LNCaP clone FGC (cell line): ENCODE results near the gene PLEKHB2.

Experiments
- DNase-seq: peaks from one replicate; pipeline ENCODE4 v3.0.0-alpha.2; 2011; ENCODE audit warnings: low read depth
- H3K4me3 ChIP-seq: 2 replicates; pipeline ENCODE4 v1.5.1; 2011; ENCODE audit warnings: mild to moderate bottlenecking, low read depth, low read length, control low read depth
- CTCF ChIP-seq: IDR thresholded peaks from 2 replicates; pipeline ENCODE4 v1.5.1; 2012; ENCODE audit warnings: mild to moderate bottlenecking; ENCODE audit not compliant: control insufficient read depth, insufficient read depth; ENCODE audit errors: extremely low read depth

PLEKHB2 gene

DNA sequence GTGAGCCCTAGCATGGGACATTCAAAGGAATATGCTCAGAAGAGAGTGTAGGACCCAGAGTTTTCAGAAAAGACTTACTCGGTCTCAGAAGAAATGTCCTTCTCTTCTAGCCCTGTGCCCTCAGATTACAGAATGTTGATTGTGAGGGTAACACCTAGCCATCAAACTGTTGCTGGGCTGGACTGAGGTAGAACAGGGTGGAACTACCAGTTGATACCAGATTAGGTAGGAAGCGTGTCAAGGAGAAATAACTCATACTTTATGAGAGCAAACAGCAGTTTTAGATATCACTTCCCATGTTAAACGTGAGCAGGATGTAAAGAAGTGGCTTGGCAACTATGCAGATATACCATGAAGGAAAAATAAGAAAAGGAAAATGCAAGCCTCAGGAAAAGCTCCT lies 22.8 kb downstream of the PLEKHB2 start:
- no peak for DNase-seq
- H3K4me3 ChIP-seq, result no peak overlapping the region
- no peak for TF ChIP-seq CTCF

DNA sequence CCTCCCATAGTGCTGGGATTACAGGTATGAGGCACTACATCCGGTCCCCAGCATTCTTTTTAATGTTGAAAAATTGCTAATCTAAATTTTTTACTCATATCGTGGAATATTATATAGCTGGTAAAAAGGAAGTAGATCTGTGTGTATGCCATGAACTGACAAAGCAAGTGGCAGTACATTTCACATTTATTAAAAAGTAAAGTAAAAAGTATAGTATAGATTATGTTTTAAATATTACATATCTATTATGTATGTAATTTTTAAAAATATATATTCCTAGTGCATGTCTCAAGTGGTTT lies 25.1 kb downstream of the PLEKHB2 start:
- DNase-seq, result no peak
- no peak overlapping the region for H3K4me3 ChIP-seq
- no peak for TF ChIP-seq CTCF

DNA sequence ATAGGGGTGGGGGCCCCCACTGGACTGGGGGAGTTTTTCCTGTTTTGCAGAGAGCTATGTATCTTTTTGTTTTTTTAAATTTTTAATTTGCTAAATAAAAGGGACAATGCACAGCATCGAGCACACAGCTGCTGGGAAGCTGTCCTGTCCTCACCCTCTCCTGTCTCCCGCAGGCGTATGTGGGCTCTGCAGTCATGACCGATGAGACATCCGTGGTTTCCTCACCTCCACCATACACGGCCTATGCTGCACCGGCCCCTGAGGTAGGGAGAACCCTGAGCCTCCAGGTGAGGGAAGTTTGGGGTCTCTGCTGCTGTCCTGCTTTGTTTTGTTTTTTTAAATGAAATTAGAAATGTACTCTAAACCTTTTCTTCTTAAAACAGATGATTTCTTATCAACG lies 27.6 kb downstream of the PLEKHB2 start:
- no peak overlapping the region for H3K4me3 ChIP-seq
- no peak for TF ChIP-seq CTCF
- DNase-seq, result no peak

DNA sequence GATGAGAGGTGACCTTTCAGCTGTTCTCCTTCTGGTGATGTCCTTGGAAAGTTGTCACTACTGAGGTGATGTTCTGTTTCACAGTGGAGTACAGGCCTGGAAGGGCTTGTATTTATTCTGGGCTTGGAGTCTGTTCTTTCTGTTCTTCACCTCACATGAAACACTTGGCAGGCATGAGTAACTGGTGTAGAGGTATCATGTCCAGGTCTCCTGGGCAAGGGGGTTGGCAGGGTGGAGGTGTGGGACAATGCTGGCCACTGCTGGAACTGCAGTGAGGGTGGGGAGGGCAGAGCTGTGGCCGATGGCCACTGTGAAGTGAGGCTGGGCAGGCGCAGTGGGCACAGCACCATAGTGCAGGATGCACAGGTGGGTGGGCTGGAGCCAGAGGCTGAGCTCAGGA lies 35.4 kb downstream of the PLEKHB2 start:
- no peak for TF ChIP-seq CTCF
- DNase-seq, result no peak
- H3K4me3 ChIP-seq, result no peak overlapping the region

DNA sequence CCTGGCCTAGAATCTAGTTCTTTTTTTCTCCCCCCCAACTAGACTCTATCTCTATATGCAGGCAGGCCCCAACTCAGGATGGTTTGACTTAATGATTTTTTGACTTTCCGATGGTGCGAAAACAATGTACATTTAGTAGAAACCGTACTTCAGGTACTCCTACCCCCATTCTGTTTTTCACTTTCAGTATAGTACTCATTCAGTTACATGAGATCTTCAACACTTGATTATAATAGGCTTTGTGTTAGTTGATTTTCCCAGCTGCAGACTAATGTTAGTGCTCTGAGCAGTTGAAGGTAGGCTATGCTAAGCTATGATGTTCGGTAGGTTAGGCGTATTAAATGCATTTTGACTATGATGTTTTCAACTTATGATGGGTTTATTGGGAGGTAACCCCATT lies 37.7 kb downstream of the PLEKHB2 start:
- H3K4me3 ChIP-seq, result no peak overlapping the region
- TF ChIP-seq CTCF, result no peak
- DNase-seq, result no peak

DNA sequence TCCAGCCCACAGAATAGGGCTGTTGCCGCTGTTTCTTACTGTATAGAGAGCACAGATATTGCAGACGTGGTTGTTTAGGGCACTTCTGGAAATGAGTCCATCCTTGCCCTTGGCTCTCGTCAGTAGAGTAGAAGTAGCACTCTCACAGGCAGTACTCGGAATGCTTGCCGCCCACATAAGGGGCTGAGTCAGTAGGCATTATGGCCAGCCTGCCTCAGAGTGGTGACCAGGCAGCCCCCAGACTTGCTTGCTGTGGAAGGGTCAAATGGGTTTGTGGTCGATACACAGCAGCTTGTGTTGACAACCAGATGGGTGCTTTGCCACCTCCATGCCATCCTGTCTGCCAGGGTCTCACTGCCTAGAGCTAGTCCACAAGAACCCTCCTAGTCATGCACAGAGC lies 38.7 kb downstream of the PLEKHB2 start:
- no peak overlapping the region for H3K4me3 ChIP-seq
- TF ChIP-seq CTCF, result no peak
- no peak for DNase-seq

DNA sequence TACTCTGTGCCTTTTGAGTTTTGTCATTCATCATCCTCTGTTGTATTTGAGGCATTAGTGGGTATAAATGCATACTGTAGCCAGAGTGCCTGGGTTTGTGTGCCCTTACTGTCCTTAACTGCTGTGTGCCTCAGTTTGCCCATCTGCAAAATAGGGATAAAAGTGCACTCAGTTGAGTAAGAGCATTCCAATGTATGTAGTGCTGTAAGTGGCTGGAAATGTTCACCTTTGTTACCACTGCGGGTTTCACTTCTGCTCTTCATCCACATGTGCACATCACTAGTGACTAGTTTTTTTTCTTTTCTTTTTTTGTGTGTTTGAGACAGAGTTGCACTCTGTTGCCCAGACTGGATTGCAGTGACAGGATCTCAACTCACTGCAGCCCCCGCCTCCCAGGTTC lies 39.9 kb downstream of the PLEKHB2 start:
- H3K4me3 ChIP-seq, result no peak overlapping the region
- DNase-seq, result no peak
- TF ChIP-seq CTCF, result no peak
